ENCODE data around the gene IFNG.

Gene IFNG

DNA sequence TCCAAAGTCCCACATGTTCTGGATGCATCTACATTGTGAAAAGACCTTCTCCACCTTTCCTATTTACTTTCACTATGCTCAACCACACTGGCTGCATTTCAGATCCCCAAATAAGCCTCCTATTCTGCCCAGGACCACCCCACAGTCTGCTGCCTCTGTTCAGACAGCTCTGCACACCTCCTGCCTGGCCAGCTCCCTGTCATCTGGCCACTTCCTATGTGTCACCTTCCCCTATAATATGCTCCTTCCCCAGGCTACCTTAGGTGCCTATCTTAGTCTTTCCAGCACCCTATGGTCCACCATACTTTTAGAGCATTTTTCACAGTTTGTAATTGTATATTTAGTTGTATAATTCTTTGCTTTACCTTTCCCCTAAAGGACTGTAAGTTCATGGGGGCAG lies 50.5 kb downstream of the IFNG start:
- TF ChIP-seq SIN3A (IDR thresholded peaks at IDR 0.05; ENCODE audit: borderline replicate concordance, insufficient read depth, low read length) (no peak), FOXP2 (optimal IDR thresholded peaks at IDR 0.05; ENCODE audit: borderline replicate concordance, extremely low read depth, extremely low read length, insufficient read depth) (no peak), TAF1 (IDR thresholded peaks at IDR 0.05; ENCODE audit: borderline replicate concordance, insufficient read depth, low read length) (no peak), POLR2AphosphoS5 (IDR thresholded peaks at IDR 0.05; ENCODE audit: low read depth, low read length) (no peak)
- TF ChIP-seq, protein P1, sequence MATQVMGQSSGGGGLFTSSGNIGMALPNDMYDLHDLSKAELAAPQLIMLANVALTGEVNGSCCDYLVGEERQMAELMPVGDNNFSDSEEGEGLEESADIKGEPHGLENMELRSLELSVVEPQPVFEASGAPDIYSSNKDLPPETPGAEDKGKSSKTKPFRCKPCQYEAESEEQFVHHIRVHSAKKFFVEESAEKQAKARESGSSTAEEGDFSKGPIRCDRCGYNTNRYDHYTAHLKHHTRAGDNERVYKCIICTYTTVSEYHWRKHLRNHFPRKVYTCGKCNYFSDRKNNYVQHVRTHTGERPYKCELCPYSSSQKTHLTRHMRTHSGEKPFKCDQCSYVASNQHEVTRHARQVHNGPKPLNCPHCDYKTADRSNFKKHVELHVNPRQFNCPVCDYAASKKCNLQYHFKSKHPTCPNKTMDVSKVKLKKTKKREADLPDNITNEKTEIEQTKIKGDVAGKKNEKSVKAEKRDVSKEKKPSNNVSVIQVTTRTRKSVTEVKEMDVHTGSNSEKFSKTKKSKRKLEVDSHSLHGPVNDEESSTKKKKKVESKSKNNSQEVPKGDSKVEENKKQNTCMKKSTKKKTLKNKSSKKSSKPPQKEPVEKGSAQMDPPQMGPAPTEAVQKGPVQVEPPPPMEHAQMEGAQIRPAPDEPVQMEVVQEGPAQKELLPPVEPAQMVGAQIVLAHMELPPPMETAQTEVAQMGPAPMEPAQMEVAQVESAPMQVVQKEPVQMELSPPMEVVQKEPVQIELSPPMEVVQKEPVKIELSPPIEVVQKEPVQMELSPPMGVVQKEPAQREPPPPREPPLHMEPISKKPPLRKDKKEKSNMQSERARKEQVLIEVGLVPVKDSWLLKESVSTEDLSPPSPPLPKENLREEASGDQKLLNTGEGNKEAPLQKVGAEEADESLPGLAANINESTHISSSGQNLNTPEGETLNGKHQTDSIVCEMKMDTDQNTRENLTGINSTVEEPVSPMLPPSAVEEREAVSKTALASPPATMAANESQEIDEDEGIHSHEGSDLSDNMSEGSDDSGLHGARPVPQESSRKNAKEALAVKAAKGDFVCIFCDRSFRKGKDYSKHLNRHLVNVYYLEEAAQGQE (IDR thresholded peaks at IDR 0.05; ENCODE audit: insufficient read depth in 1 of 2, low read depth in 2 of 2, low read length in 2 of 2): no peak

DNA sequence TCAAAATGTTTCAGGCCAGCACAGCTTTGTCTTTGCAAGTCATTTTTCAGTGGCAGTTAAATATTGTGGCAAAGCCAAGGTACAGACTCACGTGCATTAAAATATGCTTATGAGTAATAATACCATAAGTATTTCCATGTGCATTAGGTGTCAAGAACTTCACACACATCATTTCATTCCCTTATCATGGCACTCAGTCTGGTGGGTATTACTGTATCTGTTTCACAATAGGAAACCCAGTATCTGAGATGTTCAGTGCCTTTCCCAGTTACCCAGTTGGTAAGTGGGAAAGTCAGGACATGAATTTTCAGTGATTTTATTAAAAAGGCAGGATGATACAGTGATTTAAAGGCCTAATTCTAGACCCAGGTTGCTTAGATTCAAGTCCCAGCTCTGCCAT lies 52.9 kb downstream of the IFNG start:
- no peak for TF ChIP-seq POLR2AphosphoS5 (IDR thresholded peaks at IDR 0.05; ENCODE audit: low read depth, low read length)
- no peak for TF ChIP-seq TAF1 (IDR thresholded peaks at IDR 0.05; ENCODE audit: borderline replicate concordance, insufficient read depth, low read length)
- TF ChIP-seq, protein P1 (IDR thresholded peaks at IDR 0.05; ENCODE audit: insufficient read depth in 1 of 2, low read depth in 2 of 2, low read length in 2 of 2): no peak
- TF ChIP-seq SIN3A (IDR thresholded peaks at IDR 0.05; ENCODE audit: borderline replicate concordance, insufficient read depth, low read length): no peak

DNA sequence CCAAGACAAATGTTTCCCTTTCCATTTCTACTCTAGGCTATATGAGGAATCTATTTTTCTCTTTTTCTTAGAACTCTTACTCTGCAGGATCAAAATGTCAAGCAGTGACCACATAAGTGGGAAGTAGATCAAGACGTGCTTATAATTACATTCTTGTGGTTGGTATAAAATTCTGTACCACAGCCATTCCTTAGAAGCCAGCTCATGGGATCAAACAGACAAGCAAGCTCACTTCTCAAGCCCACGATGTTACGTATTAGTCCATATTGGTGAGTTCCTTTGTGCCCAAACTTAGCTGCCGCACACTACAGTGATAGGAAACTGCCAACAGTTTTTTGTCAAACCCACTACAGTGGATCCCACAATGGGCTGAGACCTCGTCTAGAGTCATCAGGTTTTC lies 53.4 kb downstream of the IFNG start:
- TF ChIP-seq TAF1 (IDR thresholded peaks at IDR 0.05; ENCODE audit: borderline replicate concordance, insufficient read depth, low read length) (no peak), SIN3A (IDR thresholded peaks at IDR 0.05; ENCODE audit: borderline replicate concordance, insufficient read depth, low read length) (no peak), POLR2AphosphoS5 (IDR thresholded peaks at IDR 0.05; ENCODE audit: low read depth, low read length) (no peak), FOXP2 (optimal IDR thresholded peaks at IDR 0.05; ENCODE audit: borderline replicate concordance, extremely low read depth, extremely low read length, insufficient read depth) (no peak)
- TF ChIP-seq, protein P1 (IDR thresholded peaks at IDR 0.05; ENCODE audit: insufficient read depth in 1 of 2, low read depth in 2 of 2, low read length in 2 of 2): no peak
